GM19351 (cell line): Measurements from ENCODE around the gene LGR6.

ENCODE experiments used
- ATAC-seq: cut with Tn5 transposase; IDR thresholded peaks from one replicate; pipeline ENCODE4 v1.9.1; 2021; ENCODE audit warnings: mild to moderate bottlenecking, moderate library complexity; ENCODE audit not compliant: unreplicated experiment

The LGR6 gene

DNA sequence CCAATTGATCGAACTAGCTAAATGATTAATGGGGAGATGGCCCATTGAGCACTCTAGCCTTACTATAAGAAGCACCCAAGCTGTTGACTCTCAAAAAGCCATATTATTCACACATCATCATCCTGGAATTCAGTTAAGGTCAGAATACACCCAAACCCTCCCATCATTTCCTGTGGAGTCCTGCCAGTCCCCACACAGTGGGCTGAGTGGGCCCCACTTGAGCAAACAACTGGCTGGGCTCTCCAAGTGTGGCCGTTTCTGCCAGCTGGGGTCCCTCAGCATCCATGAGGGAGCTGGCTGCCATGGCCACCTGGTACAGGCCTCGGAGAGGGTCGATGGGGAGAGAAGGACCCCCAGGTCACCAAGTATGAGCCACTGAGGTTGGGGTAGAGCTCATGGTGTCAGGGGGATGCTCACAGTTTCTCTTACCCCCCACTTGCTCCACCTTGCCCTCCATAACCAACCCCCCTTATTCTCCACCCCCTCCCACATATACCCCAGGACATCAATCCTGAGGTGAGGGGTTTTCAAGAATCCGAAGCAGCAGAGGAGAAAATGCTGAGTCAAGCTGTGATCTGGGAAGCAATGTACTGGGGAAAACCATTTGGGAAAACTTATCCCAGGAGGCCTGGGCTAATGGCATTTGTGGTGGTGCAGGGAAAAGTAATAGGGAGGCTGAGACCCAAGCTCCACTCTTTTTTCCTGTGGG, 87.9 kb downstream of the LGR6 start:
- ATAC-seq = no peak

DNA sequence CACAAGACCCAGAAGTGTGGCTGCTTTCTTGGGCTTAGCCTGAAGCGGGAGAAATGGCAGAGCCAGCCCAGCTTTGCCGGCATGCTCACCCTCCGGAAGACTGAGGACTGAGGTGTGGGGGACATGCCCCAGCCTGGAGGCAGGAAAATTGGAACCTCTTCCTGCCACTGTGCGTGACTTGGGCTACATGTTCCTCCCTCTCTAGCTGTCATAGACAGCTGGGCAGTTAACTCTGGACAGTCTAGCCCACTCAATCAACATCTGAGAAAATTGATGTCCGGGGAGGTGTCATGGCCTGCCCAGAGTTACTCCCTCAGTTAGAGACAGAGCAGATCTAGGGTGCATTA, 88.4 kb downstream of the LGR6 start:
- no peak for ATAC-seq

DNA sequence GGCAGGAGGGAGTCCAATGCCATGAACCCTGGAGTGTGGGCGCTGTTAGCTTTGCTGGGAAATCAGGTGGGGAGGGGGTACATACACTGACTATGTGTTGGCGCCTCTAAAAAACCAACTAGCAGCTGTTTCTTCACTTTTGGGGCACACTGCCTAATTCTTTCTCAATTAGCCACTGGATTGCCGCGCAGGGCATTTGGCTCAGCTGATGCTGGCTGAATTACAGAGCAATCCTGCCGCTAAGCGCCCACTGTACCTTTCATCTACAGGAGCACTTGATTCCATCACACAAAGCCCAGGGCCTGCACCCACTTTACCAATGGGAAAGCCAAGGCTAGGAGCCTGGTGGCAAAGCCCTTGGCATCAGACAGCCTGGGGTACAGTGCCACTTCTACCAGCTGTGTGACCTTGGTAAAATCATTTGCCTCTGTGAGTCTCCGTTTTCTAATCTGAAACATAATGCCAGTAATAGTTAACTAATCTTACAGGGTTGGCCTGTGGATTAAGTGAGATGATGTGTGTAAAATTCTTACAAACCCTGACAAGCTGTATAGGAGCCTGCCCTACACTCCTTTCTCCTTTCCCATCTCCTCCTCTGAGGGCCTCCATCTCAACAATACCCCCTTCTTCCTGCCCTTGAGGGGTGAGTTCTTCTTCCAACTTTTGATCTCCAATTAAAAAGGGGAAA, 89.1 kb downstream of the LGR6 start:
- no peak for ATAC-seq

DNA sequence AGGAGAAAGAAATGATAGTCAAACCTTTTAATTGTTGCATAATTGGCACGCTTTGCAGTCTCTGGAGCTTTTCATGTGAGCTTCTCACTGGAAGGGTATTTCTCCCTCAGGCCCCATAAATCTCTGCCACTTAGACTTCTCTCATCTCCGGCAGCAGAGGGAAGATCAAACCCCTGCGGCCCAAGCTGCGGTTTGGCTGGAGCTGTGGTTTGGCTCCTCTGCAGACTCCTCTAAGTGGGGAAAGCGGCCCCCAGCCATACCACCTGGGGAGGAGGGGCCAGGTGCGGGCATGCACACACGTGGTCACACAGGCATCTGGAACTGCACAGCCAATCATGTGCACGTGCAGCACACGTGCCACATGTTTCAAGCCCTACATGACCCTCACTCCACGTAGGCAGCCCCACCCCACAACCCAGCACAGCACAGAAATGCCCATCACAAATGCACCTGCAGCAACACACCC, 89.8 kb downstream of the LGR6 start:
- ATAC-seq = no peak

DNA sequence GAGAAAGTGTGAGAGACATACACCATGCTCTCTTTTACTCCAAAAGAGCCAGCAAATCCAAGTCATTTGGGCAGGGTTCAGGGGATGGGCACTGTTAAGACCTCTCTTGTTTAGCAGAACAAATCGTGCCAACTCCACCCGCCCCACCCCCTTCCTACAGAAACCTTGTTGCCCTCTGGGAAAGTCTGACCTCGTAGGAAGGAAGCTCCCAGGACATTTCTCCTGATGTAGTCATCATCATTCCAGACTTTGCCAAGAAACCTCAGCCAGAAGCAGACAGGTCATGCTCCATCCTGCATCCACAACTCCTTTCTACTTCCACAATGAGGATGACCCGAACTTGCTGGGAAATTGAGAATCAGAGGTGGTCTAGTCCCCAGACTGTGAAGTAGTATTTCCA, 90.4 kb downstream of the LGR6 start:
- no peak for ATAC-seq

DNA sequence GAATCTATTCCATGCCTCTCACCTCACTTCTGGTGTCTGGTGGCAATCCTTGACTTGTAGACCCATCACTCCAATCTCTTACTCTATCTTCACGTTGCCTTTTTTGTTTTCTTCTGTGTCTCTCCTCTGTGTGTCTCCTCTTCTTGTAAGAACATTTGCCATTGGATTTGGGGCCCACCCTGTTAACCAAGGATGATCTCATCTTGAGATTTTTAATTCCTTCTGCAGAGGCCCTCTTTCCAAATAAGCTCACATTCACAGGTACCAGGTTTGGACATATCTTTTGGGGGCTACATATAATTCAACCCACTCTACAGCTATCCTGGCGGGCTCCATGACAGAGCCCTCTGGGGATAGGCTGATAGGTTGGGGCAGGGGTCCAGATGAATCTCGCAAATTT, 92.3 kb downstream of the LGR6 start:
- ATAC-seq = no peak

DNA sequence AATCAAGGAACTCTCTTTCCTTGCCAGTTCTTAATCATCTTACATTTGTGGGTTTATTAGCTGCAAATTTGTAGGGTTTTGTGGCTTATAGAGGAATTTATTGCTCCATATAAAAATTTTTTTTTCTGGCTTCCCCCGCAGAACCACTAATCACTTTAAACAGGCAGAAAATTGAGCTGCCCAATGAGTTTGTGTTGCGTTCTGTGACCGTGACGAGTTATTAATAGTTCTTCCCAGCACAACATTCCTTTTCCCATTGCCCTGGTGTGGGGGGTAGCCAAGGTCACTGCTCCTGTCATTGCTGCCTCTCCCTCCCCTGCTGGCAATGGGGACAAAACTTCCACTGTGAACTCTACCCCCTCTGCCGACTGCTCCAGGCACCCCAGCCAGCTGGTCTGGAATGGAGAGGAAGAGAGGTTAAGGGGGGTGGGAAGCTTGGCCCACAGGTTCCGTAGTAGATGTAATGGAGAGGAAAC, 93.1 kb downstream of the LGR6 start:
- no peak for ATAC-seq

DNA sequence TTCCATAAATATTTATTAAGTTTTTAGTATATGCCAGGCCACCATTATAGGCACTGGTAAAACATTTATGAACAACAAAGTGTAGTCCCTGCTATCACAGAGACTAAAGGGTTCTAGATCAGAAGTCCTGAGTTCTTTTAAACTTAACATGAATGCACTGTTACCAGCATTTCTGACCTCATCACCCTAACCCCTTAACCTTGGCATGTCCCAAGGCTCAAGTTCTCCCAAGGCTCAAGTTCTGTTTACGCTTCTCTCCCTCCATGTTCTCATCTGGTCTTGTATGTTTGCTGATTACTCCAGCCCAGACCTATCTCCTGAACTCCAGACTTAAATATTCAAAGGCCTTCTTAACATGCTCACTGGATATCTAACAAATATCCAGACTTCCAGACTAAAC, 93.6 kb downstream of the LGR6 start:
- ATAC-seq = no peak

DNA sequence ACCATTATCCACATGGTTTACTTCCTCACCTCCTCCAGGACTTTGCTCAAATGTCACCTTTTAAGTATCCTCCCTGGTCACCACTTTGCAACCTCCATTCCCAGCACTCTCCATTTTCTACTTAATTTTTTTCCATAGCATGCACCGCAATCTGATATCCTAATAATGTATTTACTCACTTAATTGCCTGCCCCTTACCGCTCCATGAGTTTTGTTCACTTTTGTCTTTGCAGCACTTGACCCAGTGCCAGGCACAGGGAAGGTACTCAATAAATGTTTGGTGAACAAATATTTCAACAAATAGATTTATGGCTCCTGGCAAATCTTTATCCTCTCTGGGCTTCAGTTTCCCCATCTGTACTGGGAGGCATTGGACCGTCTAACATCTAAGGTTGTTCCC, 94.6 kb downstream of the LGR6 start:
- no peak for ATAC-seq

DNA sequence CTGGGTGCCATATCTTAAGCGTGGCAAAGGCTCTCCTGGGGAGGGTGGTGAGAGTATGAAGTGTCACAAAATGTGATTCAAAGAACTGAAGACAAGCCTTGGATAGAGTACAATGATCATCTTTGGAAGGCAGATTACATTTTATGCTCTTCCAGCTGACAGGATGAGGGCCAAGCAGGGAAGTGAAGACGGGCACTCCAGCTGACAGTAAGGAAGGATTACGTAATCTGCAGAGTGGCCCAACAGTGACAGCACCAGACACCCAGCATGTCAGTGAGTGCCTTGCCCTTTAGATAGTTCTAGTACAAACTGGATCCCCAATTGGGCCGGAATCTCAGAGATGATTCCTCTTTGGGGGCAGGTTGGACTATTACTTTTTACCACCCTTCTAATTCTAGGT, 95.4 kb downstream of the LGR6 start:
- no peak for ATAC-seq

DNA sequence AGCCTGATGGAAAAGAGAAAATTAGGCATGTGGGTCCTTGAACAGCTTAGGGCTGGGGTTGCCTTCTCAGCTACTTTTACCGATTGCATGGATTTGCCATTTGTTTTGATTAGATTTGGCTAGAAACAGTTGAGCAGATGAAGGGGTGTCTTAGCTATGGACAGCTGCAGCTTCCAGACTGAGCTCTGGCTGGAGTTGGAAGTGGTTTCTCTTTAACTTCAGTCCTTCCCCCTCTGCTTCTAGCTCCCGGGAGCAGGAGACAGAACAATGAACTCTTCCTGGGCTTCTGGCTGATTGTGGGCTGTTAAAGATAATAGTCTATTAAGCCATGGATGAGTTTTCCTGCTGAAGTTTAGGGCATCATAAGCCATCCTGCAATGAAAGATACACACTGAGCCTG, 97.4 kb downstream of the LGR6 start:
- ATAC-seq = no peak

DNA sequence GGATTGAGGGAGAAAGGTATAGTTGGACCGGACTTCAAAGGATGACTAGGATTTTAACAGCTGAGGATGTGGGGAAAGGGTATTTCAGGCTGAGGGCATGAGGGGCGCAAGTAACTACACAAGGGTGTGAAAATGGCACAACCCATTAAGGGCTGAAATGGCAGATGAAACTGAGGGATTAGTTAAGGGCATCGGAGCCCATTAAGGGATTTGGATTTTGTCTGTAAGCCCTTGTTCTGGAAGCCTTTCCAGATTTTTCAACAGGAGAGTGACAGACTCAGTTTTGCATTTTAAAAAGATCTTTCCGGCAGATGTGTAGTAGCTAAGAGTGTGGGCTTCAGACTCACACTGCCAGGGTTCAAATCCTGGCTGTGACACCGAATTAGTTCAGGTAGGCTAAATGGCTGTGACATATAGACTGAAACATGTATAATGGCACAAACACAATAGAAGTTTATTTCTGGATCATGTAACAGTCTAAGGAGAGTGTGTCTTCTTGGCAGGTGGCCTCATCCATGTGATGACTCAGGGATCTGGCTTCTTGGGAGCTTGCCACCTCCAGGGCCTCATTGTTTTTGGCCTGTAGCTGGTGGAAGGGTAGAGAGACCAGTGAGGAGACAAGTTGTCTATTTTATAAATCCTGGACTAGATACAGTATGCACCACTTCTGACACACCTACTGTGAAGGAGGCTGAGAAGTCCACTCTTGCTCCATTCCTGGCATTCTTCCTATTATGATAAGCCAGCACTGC, 98.5 kb downstream of the LGR6 start:
- no peak for ATAC-seq

DNA sequence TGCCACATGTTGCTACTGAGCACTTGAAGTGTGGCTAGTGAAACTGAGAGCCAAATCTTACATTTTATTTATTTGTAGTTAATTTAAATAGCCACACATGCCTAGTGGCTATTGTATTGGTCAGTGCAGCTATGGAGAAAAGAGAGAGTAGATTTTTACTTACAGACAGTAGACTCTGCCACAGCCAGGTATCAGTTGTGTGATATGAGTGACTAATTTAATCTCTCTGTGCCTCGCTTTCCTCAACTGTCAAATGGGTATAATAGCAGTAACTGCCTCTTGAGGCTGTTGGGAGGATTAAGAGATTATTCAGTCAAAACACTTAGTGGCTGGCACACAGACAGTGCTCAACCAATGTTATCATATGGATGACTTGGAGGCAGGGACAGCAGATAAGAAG, 99.2 kb downstream of the LGR6 start:
- no peak for ATAC-seq

DNA sequence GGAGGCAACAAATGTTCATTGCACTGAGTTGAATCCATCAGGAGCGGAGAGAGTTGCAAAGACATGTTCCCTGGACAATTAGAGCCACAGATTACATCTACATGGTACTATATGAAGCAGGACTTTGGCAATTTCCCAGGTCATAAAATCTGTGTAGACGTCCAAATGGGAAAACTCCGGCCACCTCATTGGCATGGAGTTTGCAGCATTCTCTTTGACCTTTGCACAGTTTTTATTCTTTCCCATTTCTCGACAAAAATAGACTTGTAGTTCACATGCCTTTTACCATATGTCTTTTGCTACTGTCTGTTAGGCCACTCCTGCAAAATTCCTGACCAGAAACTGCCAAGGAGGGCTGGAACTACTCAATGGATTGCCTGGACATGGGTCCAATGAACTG, 100.0 kb downstream of the LGR6 start:
- no peak for ATAC-seq

DNA sequence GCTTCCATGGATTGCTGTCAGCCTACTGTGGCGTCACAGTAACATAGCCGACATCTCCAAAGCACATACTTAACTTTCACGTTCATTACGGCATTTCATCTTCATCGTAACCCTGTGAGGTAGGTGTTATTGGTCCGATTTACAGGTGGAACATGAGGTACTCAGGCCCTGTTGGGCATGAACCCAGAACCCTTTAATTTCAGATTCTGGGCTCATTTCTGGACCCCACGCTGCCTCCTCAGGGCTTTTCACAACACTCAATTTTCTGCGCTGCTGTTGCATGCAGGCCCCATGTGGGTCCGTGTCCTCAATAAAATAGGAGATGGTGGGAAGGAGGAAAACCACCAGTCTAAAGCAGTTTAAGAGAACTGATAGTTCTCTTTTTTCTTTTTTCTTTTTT, 108.6 kb downstream of the LGR6 start:
- ATAC-seq = no peak

DNA sequence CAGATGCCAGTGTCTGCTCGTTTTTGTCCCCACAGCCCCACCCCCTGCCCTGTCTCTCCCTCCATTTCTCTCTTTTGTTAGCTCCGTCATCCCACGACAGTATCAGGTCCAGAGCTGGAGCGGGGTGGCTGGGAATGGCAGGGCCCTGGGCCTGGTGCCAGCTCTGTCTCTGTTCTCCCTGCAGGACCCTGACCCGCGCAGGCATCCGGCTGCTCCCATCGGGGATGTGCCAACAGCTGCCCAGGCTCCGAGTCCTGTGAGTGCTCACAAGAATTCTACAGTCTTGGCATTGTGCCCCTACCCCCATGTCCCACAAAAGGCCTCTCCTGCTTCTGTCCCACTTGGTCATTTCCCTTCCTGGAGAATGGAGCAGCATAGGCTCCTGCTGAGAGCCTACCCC, 110.8 kb downstream of the LGR6 start:
- no peak for ATAC-seq

DNA sequence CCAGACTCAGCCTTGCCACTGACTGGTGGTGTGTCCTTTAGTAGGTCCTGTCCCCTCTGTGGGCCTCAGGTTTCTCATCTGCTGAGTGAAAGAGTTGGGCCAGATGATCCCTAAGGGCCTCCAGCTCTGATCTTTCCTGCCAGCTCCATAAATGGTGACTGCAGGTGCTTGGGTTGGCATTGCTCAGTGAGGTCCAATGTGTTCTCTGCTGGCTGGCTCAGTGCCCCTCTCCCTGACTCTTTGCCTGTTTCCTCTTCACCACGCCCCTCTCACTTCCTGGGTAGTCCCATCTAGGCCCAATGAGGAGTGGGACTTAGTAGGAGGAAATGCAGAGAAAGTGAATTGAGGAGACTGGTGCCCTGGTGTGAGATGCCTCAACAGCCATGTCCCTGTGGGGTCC, 111.6 kb downstream of the LGR6 start:
- ATAC-seq = no peak

DNA sequence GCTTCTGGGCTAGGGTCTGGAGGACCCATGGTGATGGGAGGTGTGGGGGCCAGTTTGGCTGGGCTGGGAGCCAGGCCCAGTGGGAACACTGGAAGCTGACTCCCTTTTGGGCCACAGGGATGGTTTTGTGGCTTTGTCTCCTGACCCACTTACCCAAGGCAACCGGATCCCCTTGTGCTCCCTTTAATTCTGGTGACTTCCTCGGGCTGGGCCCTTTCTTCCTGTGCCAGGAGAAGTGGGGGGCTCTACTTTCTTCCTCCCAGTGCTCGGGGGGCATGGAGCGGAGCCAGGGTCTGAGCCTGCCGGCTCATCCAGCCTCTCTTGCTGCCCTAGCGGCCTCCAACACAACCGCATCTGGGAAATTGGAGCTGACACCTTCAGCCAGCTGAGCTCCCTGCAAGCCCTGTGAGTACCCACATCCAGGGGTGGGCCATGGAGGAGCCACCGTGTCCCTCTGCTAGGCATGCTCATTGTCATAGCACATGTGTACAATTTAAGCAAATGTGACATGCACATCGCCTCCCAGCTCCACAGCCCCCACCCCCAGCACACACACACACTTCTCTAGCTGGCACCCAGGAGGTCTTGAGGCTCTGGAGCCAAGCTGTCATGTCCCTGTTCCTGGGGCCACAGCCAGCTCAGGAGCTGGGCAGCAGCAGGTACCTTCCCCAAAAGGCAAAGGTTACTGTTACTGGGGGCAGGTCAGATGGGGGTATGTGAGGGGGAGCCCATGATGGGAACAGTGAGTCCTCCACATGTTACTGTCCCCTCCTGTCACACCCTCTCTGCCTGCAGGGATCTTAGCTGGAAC, 113.1 kb downstream of the LGR6 start:
- no peak for ATAC-seq

DNA sequence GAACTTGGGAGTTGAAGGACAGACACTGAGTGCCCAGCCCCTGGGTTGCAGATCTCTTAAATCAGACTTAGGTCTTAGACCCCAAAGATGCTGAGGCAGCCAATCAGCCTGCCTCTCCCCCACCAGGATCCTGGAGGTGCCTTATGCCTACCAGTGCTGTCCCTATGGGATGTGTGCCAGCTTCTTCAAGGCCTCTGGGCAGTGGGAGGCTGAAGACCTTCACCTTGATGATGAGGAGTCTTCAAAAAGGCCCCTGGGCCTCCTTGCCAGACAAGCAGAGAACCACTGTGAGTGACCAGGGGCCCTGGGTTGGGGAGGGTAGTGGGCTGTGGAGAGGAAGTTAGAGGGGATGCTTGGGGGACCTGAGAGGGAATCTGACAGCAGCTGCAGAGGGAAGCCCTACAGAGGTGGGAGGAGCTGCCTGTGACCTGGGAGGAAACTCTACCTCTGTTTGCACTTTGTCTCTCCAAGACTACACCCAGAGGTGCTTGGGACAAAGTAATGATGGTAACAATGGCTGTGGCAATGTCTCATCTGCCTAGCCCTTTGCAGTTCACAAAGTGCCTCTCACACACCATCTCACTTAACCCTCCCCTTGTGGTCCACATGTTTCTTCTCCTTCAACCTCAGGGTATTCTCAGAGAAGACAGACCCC, 116.6 kb downstream of the LGR6 start:
- ATAC-seq = no peak

DNA sequence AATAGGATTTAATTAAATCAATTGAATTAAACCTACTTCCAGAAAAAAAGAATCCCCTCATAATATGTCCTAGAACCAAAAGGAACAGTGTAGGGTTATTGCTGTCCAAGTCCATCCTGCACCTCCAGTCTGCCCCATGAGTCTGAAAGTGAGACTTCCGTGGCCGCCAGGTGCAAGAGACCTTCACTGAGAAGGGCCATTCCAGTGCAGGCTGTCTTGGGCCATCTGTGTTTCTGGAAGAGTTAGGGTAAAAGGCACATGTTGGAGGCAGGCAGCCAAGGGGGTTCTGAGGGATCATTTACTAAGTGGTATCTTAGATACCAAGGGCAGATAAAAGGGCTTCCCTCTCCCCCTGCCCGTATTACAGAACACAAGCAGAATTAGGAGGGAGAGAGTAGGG, 117.1 kb downstream of the LGR6 start:
- ATAC-seq = no peak
